HG03095 (cell line): ENCODE measurements around the gene CACNB3.

Experiments
- ATAC-seq: cut with Tn5 transposase; IDR thresholded peaks from one replicate; pipeline ENCODE4 v1.9.1; 2021; ENCODE audit warnings: moderate library complexity; ENCODE audit not compliant: unreplicated experiment

Gene CACNB3

DNA sequence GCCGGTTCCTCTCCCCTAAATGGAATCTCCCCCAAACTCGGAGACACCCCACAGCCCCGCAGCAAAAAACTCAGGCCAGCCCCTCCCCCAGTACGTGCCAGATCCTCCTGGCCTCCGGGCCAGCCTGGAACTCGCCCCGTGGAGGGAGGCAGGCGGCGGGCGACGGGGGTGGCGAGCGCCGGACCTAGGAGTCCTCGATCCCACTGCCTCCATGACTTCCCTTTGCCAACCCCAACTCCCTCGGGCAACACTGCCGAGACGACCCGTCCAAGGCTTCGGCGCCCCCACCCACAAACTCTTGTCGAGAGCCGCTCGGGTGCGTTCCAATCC lies 29.8 kb upstream of the CACNB3 start:
- no peak for ATAC-seq

DNA sequence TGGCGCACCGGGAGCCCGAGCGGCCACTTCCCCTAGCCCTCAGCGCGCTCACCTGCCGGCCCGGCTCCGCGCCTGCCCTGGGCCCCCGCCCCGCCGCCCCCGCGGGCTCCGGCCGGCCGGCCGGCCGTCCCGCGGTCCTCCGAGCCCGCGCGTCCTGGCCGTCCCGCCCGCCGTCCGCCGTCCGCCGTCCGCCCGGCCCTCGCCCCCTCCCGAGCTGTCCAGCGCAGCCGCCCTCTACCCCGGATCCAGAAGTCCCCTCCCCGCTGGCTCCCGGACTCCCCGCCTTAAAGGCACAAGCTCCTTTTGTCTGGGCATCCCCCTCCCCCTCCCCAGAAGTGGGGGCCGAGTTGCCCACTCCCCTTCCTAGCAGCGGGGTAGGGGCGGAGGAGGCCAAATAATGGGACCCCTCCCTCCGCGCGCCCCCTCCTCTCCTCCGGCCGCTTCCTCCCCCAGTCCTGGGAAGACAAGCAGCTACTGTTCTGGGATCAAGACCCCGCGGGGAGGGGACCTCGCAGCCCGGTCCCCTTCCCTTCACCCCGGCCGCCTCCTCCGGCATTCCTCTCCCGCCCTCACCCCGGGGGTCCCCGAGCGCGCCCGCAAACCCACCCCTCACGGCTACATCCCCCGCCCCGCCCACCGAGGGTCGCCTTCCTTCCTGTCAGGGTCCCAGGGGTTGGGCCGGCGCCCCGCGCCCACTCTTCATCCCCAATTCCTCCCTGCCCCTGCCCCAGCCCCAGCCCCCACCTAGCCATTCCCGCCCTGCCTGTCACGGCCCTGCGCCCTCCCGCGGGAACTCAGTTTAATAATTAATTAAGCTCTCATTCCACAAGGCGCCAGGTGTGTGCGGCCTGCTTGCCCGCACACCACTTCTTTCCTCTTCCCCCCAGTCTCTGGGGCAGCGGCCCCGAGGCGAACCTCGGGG lies 29.2 kb upstream of the CACNB3 start, which contains the start of gene ADCY6:
TSS of gene ADCY6 (minus strand) at position 236 of the 922 bp plus-strand sequence. CDS start 5,655 bp downstream, outside the sequence.
- ATAC-seq = no peak

DNA sequence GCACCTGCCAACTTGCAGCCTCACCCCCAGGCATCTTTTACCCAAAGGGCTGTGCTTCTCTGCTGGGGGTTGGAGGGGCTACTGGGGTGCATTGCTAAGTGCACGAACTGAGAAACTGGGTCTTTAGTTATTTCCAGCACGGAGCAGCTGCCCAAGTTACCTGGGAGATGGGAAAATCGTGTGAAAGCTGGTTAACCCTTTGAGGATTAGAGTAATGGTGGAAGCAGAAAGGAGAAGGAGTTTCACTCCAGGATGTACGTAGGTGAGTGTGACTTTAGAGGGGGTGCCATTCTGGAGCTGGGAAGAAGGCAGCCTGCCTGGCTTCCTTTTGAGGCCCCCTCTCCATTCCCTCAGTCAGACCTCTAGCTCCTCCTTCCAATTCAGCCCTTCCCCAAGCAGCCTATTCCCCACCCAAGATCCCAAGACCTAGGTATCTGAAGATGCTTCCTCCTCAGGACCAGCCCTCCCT lies 28.4 kb upstream of the CACNB3 start:
- ATAC-seq = no peak

DNA sequence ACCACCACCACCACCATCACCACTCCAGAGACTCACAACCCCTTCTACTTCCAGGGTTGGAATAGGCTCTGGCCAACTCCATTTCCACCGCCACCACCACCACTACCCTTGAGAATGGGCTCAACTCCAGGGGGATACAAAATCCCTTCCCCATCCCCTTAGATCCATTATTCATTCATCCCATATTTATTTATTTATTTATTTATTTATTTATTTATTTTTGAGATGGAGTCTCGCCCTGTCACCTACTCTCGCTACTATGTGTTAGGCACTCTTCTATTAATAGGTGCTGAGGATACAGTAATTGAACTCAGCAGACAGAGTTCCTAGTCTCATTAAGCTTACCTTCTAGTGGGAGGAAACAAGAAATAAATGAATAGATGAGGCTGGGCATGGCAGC lies 24.6 kb upstream of the CACNB3 start:
- ATAC-seq = no peak

DNA sequence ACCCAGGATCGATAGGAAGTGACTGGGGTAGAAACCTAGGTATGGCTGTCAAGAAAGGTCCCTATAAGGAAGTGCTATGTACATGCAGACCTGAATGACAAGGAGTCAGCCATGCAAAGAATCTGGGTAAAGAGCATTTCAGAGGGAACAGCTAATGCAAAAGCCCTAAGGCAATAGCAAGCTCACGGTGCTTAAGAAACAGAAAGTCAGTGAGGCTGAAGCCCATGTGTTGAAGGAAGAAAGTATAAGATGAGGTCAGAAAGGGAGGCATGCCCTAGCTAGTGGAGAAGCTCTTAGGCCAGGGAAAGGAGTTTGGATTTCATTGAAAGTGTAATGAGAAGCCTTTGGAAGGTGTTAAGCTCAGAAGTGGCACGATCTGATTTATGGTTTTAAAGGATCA lies 23.4 kb upstream of the CACNB3 start:
- ATAC-seq = no peak

DNA sequence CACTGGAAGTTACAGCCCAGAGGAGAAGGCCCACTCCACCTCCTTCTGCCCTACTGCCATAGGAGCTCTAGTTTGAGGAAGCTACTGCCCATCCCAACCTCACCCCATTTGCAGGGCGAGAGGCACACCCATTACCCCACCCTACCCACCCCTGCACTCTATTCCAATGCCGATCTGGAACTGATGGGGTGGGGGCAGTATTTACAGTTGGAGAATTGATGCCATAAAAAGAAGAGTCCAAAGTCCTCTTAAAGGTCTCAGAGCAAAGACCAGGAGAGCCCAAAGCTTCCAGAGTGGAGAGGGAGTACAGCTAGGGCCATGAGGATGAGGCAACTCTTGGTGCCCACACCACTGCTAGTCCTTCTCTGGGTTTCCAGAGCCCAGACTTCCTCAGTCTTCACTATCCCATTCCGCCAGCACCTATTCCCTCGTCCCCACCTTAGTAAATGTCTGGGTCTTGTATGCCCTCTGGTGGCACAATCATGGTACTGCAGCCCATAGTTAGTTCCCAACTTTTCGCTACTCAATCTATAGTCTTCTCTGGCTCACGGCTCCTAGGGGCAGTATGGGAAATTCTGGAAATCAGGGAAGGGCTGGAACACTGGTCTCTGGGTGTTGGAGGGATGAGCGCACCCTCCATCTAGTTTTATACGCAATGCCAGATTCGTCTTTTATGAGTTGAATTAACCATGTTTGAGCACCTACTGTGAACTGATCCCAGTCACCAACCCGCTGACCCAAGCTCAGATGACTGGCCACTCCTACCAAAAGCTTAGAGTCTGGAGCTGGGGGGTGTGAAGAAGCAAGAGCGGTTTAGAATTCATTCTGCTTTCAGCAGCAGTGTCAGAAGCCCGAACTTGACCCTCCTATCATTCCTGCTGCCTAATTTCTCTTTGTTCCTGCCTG lies 22.5 kb upstream of the CACNB3 start:
- ATAC-seq = no peak

DNA sequence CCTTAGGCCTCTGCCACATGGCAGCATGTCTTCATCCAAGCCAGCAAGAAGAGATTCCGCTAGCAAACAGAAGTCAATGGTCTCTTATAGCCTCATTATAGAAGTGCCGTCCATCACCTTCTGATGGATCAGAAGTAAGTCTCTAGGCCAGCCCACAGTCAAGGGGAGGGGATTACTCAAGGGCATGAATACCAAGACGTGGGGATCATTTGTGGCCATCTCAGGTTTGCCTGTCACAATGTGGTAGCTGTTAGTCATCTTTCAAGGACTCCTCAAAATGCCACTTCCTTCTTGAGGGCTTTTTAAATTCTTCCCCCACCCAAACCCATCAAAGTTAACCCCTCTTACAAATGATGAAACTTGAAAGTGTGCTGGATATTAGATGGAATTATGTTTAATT lies 21.3 kb upstream of the CACNB3 start:
- ATAC-seq = no peak

DNA sequence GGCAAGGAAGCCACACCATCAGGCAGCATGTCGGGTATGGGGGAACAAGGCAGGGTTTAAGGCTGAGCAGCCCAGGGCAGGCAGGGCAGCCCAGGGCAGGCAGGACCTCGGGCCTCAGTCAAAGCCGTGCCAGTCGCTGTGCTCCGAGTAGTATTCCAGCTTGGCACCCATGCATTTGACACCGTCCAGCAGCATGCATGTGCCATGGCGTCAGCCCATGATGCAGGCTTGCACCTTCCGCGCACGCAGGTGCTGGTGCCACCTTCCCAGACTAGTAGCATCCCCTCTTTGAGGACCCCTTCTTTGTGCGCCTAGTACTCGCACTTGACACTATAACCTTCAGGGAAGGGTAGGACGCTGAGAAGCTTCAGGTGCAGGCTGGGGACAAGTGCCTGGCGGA lies 17.8 kb upstream of the CACNB3 start:
- ATAC-seq = no peak

DNA sequence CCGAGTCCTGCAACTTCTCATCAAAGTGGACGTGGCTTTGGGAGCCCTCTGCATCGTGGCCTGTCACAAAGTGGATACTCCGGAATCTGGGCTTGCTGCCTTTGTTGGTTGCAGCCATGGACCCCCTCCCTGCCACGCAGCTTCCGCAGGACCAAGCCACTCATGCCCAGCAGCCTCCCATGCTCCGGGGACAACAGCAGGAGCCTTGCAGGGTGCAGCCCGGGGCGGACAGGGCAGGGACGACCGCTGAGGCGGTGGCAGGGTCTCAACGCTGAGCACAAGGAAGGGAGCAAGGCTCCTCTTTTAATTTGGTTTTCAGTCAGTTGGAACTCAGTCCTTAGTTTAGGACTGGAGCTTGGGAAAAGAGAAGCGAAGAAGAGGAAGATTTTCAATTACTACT lies 17.3 kb upstream of the CACNB3 start:
- ATAC-seq = no peak

DNA sequence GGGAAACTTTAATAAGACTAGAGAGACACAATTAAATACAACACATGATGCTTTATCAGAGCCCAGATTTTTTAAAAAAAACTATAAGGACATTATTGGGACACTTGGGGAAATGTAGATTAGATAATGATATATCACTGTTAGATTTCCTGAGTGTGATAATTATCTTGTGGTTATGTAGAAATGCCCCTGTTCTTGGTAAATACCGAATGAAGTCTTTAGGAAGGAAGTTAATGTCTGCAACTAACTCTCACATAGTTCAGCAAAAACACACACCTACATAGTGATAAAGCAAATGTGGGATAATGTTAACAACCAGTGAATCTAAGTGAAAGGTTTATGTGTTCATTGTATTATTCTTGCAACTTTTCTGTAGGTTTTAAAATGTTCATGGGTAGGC lies 14.6 kb upstream of the CACNB3 start:
- no peak for ATAC-seq

DNA sequence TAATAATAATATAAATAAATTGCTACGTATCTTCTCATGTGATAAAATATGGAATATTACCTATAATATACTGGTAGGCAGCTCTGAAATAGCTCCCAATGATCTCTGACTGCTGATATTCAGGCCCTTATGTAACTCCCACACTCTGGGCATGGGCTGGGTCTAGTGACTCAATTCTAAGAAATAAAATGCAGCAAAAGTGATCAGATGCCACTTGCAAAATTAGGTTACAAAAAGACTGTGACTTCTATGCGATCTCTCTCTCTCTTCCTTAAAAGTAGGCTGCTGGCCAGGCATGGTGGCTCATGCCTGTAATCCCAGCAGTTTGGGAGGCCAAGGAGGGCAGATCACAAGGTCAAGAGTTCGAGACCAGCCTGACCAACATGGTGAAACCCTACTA lies 10.3 kb upstream of the CACNB3 start:
- no peak for ATAC-seq

DNA sequence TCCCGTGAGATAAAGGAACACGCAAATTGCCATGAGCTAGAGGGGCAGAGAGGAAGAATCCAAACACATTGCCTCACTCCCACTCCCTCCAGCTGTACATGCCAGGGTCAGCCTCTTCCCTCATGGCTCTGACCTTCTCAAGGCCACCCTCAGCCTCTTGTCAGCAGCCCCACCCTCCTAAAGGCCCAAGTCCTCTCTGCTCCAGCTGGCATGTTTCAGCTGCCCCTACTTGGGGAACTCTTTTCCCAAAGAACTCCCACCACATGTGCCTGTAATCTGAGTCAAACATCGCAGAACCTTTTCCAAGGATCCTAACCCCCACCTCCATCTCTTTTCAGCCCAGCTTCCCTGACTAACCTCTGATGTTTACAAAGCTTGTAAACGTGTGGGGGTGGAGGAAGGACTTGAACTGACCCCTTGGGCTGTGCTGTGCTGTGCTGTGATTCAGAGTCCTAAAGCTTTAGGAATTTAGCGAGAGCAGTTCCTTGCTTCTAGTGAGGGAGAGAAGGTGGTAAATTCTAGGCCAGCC lies 7.3 kb upstream of the CACNB3 start:
- no peak for ATAC-seq

DNA sequence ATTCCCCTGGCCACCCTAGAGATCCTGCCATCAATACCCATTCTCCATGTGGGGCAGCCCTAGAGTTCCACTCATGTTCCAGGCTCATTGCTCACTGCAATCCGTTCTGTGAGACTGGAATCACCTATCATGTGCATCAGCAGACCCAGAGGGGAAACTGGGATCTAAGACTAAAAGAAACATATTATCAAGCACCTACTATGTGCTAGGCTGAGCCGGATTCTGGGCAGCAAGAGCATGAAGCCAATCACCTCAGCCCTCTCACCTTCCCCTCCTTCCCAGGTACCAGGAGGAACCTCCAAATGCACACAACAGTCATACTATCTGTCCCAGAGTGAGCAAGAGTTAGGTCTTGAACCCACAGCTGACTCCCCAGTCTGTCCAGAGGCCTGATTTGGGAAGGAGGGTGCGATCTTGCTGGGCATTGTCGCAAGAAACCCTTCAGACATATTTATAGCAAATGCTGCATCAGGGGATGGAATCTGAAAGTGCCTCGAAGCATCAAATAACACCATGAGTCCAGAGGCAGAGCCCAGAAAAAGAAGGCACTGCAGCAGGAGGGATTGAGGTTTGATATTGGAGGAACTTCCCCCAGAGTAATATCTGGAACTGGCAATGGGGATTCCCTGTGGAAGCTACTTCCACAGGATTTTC lies 6.7 kb upstream of the CACNB3 start:
- no peak for ATAC-seq

DNA sequence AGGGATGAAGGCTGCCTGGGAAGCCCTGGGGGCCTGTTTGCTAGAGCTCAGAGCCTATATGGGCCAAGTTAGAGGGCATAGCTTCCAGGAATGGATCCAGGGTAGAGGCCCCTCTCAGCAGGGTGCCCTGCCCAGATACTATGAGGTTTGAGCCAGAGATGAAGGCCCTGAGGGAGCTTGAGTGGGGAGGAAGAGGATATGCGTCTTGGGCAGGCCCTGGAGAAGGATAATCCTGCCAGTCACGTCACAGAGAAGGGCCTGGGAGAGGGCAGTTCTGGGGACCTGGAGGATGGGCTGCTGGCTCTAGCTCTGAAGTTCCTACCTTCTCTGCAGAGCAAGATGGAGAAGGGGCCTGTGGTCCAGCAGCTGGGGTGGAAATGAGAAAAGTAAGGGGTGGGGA lies 5.9 kb upstream of the CACNB3 start:
- no peak for ATAC-seq

DNA sequence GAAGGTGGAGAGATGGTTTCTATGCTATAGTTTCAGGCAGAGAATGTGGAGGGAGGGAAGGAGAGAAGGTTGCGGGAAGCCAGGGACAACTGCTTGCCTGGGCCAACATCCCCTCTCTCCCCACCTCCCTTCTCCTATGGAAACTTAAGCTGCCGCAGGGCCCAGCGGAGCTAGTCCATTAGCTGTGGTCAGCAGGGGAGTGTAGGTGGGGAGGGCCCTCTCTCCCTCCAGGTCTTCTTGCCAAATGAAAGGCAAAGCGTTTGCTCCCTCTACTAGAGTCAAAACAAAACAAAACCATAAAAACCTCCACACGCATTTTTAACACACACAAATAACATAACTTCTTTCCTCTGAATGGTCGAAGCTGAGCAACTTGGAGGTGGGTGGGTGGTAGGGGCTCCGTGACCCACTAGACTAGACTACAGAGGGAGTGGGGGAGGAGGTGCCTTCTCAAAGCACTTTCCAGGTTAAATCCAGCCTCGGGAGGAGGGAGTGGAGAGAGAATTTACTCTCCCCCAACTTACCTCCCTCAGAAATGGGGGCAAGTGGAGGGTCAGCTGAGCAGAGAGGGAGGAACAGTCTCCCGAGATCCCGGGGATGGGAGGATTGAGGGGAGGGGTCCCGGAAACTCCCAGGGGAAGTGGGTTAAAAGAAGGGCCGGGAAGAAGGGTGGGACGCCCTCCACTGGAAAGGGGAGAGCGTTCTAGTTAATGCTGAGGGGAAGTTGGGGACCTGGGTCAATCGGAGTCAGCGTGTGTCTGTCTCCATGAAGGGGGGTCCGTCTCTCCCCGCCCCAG lies 4.6 kb upstream of the CACNB3 start:
- no peak for ATAC-seq

DNA sequence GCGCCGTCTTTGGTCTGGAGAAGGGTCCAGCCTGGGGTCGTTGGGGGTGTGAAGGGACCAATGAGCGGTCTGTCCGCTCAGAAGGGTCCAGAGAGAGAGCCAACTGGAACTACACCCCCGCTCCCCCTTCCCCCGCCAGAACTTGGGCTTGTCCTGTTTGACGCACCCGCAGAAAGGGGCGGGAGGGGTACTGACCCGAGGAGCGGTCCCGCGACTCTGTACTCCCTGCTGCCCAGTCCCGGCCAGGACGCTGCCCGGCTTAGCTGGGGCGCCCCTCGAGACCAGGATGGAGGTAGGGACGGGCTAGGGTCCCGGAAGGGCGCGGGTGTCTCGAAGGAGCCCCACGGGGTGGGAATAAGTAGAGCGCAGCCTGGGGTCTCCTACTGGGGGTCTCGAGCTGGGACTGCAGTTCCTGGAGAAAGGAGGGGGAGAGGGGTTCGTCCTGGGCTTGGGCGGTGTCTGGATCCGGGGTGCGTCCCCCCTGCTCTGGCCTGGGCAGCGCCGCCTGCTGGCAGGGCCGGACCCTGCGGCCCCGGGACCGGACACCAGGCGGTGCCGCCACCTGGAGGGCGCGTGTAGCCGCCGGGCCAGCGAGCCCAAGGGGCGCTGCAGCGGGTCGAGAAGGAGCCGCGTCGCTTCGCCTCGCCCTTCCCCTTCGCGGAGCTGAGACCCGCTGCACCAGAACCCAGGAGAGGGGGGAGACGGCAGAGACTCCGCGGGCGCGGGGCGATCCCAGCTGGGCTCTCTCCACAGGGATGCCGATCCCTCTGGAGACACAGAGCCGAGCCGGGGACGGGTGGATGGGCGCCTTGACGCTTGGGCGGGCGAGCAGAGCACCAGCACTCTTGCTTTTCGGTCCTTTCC lies 3.8 kb upstream of the CACNB3 start:
- ATAC-seq = peak; percentile 83

DNA sequence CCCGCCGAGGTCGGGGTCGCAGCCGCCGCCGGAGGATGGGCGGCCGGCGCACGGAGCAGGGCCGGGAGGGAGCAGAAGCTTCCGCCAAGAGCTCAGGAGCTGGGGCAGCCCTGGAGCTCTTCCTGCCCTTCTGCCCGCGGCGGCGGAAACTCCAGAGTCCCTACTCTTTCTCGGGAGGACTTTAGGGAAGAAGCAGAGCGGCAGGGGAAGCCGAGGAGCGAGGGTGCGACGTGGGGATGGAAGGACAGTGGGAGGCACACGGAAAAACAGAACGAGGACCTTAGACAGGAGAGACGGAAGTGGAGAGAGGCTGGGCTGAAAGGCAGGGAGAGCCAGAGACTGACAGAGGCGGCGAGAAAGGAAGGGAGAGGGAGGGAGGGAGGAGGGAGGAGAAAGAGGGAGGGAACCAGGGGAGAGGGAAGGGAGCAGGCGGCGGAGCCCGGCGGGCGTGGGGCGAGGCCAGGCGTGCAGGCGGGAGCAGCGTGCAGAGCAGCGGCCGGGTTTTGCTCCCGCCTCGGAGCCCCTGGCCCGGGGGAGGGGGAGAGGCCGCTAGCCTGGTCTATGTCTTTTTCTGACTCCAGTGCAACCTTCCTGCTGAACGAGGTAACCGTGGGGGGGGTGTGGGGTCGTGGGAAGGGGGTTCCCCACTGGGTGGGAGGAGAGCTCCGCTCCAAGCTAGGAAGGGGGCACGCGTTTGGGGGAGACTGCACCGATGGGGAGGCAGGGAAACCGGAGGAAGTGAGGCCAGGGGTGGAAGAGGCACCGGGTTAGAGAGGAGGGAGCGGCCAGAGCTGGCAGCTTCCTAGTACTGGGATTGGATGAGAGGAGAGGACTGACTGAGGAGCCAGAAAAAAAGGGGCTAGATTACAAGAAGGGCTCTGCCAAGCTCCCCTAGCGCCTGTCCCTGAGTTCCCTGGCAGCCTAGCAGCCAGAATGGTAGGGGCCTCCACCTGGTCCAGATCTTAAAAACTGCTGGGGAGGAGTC lies 2.9 kb upstream of the CACNB3 start:
- ATAC-seq = peak; percentile 26
